Cerebellar cortex (tissue), 1 donor: ENCODE results near the gene ACSS3.
"Not testable (repeated sequence)": the region's sequence is repeated elsewhere in the genome, so short reads cannot be mapped to it uniquely, and the experiment has no call there.

Source experiments
- DNase-seq: peaks from one replicate; pipeline ENCODE4 v3.0.0-alpha.2; 2015; ENCODE audit warnings: low spot score

Gene ACSS3

DNA sequence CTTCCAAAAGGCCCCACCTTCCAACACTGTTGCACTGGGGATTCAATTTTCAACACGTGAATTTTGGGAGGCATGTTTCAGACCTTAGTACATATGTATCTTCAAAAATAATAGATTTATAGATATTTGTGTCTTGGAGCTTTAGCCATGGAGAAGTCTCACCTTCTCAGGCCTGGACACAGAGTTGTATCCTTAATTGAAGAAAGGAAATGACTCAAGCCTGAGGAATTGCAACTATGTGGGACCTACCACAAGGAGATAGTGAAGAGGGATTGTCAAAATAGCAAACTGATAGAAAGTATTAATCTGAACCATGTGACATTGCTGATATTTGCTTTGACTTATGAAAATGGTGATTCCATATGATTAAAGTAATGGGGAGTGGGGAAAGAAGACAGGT, 89.8 kb downstream of the ACSS3 start:
- no peak for DNase-seq

DNA sequence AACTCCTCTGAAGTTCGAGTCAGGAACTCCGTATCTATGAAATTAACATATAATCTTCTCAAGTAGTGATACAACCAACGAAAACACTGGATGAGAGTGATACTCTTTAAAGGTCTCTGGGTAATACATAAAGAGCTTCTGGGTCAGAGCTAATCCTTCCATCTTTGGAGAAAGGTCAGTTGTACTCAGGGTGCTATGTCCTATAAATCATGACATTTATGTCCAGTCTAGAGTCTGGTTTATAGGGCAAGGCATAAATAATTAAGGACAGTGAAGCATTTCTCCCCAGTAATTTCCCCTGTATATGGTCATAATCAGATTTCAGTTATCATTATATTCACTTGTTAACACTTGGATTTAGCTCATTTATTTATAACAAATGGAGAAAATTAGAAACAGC, 90.6 kb downstream of the ACSS3 start:
- no peak for DNase-seq

DNA sequence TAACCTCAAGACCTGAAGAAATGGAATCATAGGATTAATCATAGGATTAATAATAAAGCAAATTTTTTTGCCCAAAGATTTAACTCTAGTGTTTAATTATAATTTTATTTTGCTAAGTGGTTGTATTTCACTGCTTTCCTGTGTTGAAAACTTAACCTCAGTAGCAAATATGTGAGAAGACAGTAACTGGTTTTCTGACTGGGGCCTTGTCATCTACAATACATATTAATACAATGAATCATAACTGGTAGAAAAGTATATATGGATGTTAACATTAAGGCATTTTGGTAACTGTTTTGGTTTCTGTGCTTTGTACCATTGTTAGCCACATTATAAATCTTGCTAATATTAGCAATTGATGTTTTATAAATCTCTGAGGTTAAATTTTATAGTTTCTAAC, 92.2 kb downstream of the ACSS3 start:
- DNase-seq, result no peak

DNA sequence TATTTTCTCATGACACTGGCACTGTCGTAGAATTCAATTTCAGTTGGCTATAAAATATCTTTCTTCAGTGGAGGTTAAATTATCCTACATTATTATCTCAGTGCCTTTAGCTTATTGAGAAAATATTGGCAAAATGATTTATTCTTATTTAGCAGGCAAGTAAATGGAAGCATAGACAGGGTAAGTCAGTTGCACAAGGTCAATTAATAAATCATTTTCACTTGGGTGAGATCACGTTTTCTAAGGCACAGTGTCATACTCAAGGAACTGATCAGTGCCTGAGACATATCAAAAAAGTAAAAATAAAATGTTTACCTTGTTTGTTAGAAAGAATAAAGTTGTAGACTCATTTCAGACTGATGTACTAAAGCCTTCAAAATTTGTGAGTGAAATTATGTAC, 95.0 kb downstream of the ACSS3 start:
- no peak for DNase-seq

DNA sequence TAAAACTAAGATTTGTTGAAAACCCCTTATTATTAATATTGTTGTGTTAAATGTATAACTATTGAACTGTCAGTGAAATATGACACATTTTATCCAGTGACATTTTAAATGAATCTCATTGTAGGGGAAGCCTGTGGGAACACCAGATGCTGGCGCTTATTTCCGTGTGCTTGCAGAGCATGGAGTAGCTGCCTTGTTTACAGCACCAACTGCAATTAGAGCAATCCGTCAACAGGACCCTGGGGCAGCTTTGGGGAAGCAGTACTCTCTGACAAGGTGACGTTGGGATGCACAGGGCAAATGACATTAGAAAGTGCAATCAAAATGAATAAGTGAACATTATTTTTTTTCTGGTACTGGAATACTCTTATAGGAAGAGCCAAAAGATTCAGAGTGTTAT, 96.8 kb downstream of the ACSS3 start:
- no peak for DNase-seq

DNA sequence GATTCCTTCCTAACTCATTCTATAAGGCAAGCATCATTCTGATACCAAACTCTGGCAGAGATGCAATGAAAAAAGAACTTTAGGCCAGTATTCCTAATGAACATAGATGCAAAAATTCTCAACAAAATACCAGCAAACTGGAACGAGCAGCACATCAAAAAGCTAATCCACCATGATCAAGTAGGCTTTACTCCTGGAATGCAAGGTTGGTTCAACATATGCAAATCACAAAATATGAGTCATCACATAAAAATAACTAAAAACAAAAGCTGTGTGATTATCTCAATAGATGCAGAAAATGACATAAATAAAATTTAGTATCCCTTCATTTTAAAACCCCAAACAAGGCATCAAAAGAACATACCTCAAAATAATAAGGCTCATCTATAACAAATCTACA, 98.9 kb downstream of the ACSS3 start:
- DNase-seq, result no peak

DNA sequence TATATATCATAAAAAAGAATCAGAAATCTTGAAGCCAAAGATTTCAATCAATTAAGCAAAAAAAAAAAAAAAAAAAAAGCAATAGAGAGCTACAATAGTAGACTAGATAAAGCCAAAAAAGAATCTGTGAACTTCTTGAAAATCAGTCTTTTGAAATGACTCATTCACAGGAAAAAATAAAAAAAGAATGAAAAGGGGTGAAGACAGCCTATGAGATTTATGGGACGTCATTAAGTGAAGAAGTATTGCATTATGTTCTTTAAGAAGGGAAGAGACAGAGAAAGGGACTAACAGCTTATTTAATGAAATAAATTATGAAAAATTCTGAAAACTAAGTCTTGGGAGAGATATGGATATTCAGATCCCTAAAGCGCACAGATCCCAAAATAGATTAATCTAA, 103.8 kb downstream of the ACSS3 start:
- no peak for DNase-seq

DNA sequence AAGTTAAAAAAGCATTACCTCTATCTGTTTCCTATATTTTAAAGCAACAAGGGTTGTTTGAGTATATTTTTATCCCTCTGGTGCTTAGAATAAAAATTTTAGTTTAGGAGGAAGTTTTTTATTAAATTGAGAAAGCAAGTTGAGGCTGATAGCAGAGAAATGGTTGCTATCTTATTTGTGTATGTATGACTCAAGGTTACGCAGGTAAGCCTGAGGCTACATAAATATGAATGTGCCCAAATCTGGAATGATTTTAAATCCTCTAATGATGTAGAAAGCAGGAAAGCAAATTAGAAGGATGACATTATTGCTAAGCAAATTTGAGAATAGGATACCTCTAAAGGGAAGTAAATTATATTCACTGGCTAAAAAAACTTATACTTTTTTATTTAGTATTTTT, 109.8 kb downstream of the ACSS3 start:
- DNase-seq, result no peak

DNA sequence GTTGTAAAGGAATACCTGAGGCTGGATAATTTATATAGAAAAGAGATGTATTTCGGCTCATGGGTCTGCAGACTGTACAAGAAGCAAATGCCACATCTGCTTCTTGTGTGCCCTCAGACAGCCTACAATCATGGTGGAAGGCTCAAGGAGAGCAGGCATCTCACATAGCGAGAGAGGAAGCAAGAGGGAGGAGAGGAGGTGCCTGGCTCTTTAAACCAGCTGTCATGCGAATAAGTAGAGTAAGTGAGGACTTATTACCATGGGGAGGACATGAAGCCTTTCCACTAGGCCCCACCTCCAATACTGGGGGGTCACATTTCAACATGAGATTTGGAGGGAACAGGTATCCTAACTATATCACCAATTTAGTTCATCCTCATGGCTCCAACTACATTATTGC, 118.7 kb downstream of the ACSS3 start:
- DNase-seq, result no peak

DNA sequence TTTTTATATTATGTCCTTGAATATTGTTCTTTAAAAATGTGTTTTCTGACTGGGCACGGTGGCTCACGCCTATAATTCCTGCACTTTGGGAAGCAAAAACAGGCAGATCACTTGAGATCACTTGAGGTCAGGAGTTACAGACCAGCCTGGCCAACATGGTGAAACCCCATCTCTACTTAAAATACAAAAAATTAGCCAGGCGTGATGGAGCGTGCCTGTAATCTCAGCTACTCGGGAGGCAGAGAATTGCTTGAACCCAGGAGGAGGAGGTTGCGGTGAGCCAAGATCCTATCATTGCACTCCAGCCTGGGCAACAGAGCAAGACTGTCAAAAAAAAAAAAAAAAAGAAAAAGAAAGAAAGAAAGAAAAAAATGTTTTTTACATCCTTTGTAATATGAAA, 122.7 kb downstream of the ACSS3 start:
- not testable (repeated sequence) for DNase-seq

DNA sequence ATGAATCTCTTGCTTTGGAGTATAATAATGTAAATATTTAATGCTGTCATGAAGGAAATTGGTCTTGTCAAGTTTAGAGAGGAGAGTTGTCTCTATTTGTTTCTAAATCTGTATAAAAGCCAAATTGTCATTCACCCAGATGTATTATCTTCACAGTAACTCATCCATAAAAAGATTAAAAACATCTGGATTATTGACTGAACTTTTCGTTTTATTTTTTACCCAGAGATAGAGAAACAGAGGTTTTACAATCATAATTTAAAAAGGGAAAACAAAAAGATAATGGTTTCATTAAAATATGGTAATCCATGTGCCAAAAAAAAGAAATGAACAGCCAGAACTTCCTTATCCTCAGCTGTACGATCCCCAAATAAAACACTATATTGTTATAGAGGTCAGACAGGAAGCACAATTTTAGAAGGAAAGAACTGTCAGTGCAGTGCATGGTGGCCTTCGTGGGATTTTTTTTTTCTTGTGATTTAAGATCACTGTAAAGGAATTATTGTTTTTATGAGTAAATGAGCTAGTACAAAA, 125.9 kb downstream of the ACSS3 start:
- DNase-seq, result no peak

DNA sequence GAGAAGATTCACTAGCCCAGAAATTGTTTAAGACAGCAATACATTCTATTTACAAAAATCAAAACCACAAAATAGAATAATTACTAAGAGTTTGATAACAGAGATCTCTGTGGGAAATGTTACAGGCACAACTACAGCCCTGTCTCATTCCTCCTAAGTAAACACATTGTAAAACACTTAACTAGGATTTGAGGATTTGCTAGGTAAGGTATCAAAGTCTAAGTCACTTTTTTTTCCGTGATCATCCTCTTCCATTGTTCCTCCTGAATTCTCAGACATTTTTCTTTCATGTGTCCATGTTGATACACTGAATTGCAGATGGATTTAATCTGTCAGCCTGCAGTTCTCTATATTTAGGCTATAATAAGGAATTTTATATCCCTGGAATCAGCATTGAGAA, 127.5 kb downstream of the ACSS3 start:
- DNase-seq, result no peak

DNA sequence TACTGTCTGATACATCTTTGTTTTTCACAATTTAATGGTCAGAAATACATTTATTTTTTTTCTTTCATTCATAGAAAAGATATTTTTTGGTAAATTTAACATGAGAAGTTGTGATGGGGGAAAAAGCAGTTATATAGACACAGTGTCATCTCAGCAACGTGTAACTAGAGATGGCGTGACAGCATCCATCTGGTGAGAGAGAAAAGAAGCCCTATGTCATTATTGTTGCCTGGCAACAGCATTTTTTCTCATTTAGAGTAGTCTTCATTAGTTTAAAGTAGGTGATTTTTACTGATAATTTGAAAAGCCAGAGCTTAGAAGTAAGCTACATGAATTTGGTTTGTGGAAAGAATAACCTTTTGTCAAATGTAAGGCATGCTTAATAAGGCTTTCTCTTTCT, 128.6 kb downstream of the ACSS3 start:
- no peak for DNase-seq

DNA sequence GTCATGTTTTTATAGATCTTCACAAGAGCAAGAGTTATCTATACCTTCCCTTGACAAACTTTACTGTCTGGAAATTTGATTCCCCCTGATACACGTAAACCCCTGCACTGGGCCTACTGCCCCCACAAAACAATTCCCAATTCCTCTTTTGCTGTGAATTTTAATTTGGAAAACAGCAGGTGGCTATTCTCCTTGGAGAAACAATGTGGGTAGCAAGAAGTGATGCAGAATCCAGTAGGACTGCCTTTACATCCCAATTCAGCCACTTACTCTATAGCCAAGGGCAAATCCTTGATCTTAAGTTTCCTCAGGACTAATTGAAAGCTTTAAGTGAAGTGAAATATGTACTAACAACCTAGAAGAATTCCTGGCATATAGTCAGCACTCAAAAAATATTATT, 129.3 kb downstream of the ACSS3 start:
- DNase-seq, result no peak

DNA sequence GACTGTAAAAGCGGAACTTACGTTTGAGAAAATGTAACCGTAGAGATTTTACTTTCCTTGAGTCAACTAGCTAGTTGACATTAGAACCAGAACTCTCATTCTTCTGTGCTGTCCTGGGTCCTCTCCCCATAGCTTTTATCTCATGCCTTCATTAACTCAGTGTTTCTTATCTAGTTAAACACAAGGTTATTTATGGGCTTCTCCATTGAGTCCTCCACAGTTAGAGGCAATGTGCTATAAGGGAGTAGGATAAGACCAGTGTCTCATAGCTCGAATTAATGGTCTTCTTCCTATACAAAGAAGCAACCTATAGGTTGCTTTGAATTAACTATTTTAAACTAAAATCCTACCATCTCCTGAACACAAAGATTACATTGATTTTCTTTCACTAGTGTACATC, 129.8 kb downstream of the ACSS3 start:
- no peak for DNase-seq

DNA sequence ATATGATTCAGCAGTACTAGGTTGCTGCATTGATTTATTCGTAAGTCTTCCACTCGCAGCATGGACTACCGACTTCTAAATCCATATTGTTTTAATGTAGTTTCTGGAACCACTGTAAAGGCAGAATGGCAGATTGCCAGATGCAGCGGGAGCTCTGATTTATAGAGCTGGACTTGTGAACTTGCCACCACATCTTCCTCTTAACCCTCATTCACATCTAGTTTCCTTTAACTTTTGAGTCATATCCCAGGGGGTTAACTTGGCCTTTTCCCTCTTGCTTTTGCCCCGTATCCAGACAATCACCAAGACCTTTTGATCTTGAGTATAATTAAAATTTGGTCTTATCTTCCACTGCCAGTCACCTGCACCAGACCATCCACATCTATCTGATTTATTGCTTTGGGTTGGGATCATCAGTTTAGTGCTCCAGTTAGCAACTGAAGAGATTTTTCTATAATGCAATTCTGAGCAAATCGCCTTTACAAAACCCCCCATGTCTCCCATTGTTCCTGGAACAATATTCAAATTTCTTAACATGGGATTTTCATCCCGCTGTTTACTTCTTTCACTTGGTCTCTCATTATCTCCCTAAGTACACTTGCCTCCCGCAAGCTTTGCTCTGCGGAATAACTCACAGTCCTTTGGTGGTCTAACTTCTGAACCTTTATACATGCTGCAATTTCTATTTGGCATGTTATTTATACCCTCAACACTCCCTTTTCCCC, 130.5 kb downstream of the ACSS3 start:
- no peak for DNase-seq

DNA sequence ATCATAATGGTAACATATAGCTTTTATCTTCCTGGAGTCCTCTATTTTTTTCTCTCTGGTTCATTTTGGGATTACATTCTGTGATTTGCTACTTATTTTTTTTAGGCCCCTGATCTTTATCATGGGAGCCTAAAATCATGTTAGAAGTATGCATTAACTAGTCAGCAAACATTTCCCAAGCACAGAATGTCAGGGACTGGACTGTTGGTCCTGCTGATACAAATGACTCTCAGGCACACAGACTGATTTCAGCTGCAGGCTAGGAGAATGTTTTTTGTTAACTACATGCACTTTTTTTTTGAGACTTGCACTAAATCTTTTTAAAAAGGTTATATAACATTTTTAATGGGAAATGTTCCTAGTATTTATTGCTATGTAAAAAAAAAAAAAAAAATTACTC, 131.1 kb downstream of the ACSS3 start:
- no peak for DNase-seq

DNA sequence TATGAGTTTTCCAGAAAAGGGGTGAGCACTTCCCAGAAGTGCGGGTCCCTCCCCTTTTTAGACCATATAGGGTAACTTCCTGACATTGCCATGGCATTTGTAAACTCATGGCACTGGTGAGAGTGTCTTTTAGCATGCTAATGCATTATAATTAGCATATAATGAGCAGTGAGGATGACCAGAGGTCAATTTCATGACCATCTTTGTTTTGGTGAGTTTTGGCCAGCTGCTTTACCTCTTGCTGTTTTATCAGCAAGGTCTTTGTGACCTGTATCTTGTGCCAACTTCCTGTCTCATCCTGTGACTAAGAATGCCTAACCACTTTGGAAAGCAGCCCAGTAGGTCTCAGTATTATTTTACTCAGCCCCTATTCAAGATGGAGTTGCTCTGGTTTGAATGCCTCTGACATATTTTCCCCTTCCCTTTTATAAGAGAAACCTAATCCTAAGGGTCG, 131.9 kb downstream of the ACSS3 start:
- DNase-seq, result not testable (repeated sequence)

DNA sequence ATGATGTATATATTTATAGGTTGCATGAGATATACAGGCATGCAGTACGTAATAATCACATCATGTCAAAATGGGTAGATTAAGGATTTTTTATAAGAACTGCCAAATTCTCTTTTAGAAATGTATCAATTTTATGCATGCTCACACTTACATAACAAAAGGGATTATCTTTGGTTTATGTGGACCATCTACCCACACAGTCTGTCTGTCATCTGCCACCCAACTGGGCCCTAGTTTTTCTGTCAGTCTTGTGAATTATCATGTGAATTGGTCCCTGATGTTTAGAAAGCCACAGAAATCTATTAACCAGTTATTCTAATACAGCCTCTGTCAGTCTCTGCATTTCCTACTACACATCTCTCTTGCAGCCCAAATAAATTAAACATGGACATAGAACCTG, 133.4 kb downstream of the ACSS3 start:
- no peak for DNase-seq

DNA sequence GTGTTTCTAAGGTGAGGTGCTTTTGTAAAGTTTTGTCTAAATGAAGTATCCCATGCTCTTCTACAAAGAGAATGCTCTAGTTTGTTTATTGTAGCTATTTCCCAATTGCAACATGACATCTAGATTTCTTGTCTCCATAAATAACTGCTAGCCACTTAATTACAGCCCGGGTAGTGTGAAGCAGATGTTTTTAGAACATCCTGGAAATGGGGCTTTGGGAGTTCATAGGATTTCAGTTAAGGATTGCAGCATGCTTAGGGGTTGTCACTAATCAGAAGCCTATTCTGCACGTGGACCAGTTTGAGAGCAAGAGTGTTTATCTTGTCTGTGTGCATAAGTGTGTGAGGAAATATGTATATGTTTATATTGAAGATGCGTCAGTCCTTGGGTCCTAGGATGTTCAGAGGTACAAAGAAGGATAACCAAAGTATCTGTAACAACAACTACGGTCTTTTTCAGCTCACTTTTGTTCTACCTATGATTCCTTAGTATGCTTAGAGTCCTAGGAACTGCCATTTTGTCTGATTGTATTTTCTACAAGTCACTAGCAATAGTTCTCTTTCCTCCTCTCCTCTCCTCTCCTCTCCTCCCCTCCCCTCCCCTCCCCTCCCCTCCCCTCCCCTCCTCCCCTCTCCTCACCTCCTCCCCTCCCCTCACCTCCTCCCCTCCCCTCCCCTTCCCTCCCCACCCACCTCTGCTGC, 135.3 kb downstream of the ACSS3 start:
- DNase-seq, result no peak

DNA sequence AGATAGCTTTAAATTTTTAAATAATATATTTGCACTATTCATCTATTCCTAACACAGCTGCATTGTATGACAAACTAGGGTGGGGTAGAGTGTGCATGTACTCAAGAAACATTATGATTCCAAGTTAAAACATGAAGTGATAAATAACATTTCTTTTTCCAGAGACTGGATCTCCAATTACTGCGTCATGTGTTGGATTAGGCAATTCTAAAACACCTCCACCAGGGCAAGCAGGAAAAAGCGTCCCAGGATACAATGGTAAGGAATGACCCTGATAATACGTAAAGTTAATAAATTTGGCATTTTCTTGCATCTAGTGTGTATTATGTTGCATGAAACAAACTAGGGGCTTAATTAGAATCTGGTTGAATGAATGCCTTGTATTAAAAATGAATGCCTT, 138.9 kb downstream of the ACSS3 start:
- no peak for DNase-seq

DNA sequence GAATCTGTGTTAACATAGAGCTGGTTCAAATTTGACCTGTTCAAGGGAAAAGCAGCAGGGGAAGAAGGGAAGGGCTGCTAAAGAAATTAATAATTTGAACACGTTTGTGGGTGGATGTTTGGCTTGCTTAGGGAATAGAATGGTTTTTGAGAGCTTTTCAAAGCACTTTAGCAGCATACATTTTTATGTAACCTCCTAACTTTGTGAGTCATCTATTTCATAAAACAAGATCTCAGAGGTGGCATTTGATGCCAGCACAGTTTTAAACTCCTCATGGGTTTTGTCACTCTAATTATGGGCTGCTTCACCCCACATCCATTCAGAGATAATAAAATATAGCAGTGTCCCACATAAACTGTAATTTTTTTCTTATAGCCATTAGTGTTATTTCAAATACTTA, 143.8 kb downstream of the ACSS3 start:
- DNase-seq, result no peak

DNA sequence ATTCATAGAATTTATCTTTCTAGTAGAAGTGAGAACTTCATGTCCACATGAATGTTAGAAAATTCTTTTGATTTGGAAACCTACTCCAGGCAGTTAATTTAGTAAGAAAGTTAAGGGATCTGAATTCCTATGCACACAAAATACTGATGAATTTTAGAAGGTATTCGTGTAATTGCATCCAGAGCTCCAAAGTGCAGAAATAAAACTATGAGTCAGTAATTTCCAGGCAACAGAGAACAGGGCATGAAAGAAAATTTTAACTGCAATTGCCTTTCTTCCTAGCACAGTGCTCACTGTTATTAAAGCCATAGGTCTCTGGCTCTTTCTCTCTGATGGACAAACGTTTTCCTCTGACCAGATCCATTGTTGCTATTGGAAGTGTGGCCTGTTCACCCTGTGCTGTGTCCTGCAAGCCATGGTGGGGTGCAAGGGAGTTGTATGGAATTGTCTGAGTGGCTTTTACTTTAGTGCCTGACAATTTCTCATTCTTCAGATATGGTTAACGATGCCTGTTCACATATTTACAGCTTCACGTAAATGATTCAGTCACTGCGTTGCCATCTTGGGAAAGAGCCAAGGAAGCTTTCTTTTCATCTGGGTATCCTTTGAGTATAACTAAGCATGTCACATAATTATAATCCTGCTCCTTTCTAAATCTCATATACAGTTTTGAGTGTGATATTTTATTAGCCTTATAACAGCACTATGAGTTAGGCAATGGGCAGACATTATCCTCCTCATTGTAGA, 145.1 kb downstream of the ACSS3 start:
- DNase-seq, result no peak
